PFSK-1 (cell line): ENCODE data around the gene SH3RF1.

Source experiments
- FOXP2 ChIP-seq: optimal IDR thresholded peaks from 2 replicates; pipeline ENCODE3; 2011; ENCODE audit warnings: borderline replicate concordance, control low read depth, inconsistent platforms; ENCODE audit not compliant: insufficient read depth; ENCODE audit errors: extremely low read length, extremely low read depth
- POLR2AphosphoS5 ChIP-seq: IDR thresholded peaks from 2 replicates; pipeline ENCODE4 v1.6.1; 2012; ENCODE audit warnings: low read depth, mild to moderate bottlenecking, control low read depth, low read length, moderate library complexity
- SIN3A ChIP-seq: IDR thresholded peaks from 2 replicates; pipeline ENCODE4 v1.6.1; 2012; ENCODE audit warnings: mild to moderate bottlenecking, low read length, moderate library complexity, borderline replicate concordance; ENCODE audit not compliant: insufficient read depth
- TF ChIP-seq, protein P1 (sequence below), 2 experiments: IDR thresholded peaks; 2 replicates each; pipeline versions ENCODE4 v1.6.1 to v1.8.0; 2011 to 2012; ENCODE audit warnings: low read depth in 2 of 2, low read length in 2 of 2, control low read depth in 1 of 2, inconsistent platforms in 1 of 2, mild to moderate bottlenecking in 1 of 2, moderate library complexity in 1 of 2; ENCODE audit not compliant: insufficient read depth in 1 of 2

DNA sequence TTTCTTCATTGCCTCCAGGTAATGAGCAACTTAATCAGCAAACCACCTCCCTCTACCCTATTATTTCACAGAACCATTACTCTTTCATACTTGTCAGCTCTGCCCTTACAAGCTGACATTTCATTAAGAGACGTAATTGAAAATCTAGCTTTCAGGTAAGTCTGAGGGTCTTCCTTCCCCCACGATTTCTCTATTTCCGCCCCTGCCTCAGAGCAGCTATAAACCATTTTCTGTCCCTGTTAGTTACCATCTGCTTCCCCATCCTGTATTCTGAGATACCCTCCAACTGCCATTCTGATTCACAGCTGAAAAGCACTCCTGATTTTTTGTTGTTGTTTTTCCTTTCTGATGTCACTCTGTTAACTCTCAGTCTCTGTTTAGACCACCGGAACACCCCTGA, 37.1 kb downstream of the SH3RF1 start:
- TF ChIP-seq POLR2AphosphoS5 (no peak), FOXP2 (no peak), SIN3A (no peak)
- TF ChIP-seq, protein P1, sequence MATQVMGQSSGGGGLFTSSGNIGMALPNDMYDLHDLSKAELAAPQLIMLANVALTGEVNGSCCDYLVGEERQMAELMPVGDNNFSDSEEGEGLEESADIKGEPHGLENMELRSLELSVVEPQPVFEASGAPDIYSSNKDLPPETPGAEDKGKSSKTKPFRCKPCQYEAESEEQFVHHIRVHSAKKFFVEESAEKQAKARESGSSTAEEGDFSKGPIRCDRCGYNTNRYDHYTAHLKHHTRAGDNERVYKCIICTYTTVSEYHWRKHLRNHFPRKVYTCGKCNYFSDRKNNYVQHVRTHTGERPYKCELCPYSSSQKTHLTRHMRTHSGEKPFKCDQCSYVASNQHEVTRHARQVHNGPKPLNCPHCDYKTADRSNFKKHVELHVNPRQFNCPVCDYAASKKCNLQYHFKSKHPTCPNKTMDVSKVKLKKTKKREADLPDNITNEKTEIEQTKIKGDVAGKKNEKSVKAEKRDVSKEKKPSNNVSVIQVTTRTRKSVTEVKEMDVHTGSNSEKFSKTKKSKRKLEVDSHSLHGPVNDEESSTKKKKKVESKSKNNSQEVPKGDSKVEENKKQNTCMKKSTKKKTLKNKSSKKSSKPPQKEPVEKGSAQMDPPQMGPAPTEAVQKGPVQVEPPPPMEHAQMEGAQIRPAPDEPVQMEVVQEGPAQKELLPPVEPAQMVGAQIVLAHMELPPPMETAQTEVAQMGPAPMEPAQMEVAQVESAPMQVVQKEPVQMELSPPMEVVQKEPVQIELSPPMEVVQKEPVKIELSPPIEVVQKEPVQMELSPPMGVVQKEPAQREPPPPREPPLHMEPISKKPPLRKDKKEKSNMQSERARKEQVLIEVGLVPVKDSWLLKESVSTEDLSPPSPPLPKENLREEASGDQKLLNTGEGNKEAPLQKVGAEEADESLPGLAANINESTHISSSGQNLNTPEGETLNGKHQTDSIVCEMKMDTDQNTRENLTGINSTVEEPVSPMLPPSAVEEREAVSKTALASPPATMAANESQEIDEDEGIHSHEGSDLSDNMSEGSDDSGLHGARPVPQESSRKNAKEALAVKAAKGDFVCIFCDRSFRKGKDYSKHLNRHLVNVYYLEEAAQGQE (IDR thresholded peaks at IDR 0.05; ENCODE audit: insufficient read depth in 1 of 2, low read depth in 2 of 2, low read length in 2 of 2), result no peak
